Esophagus squamous epithelium (tissue), 5 donors: Measurements from ENCODE around the gene GCNT2. TPM values are rescaled to one million over a fixed set of nuclear protein-coding genes. Genes with fewer than 3 reads are reported as not detected.
"Not testable (repeated sequence)": the region's sequence is repeated elsewhere in the genome, so short reads cannot be mapped to it uniquely, and the experiment has no call there.

ENCODE experiments used
- DNase-seq: peaks from one replicate; lab custom pipeline; 2025; lab: John Stamatoyannopoulos, UW
- H3K27ac ChIP-seq, 4 donors: fragments of 200-600 bp; sonication (generic); one replicate each; pipeline ENCODE4 v1.5.1; 2016 to 2019; ENCODE audit warnings: mild to moderate bottlenecking in 1 of 4
- H3K27me3 ChIP-seq, 4 donors: fragments of 200-600 bp; sonication (generic); 1 replicate in 3 of 4; 2 replicates in 1 of 4; pipeline versions ENCODE4 v1.5.1 to v1.6.0; 2017 to 2021; ENCODE audit warnings: antibody characterized with exemption in 1 of 4
- H3K36me3 ChIP-seq, 3 donors: fragments of 200-600 bp; sonication (generic); one replicate each; pipeline ENCODE4 v1.5.1; 2016 to 2019
- H3K4me1 ChIP-seq, 3 donors: fragments of 200-600 bp; sonication (generic); one replicate each; pipeline ENCODE4 v1.5.1; 2017 to 2019
- H3K4me3 ChIP-seq, 4 donors: fragments of 200-600 bp; sonication (generic); 1 replicate in 3 of 4; 2 replicates in 1 of 4; pipeline ENCODE4 v1.5.1; 2016 to 2019; ENCODE audit warnings: mild to moderate bottlenecking in 2 of 4, moderate library complexity in 1 of 4
- H3K9me3 ChIP-seq, 3 donors: fragments of 200-600 bp; sonication (generic); one replicate each; pipeline ENCODE4 v1.5.1; 2016 to 2019
- CTCF ChIP-seq, 6 experiments: fragments of 450-650 bp in 4 of 6; fragments of 200-600 bp in 2 of 6; sonication (generic) in 2 of 6; IDR thresholded peaks; one replicate each; pipeline ENCODE4 v1.5.1; 2016 to 2019; ENCODE audit warnings: antibody characterized with exemption in 6 of 6, mild to moderate bottlenecking in 4 of 6, moderate library complexity in 4 of 6
- POLR2A ChIP-seq, 4 donors: fragments of 450-650 bp; IDR thresholded peaks; one replicate each; pipeline ENCODE4 v1.6.1; 2017; ENCODE audit warnings: antibody characterized with exemption in 4 of 4, mild to moderate bottlenecking in 4 of 4, moderate library complexity in 3 of 4
- WGBS, 2 donors: methylation state at CpG; one replicate each; pipeline ENCODE4 v1.1.5; 2018; 5-methylcytosine and 5-hydroxymethylcytosine counted together
- intact Hi-C: fragments of 100-400 bp; cut with DNase I; formaldehyde crosslinking; loops from one replicate; pipeline ENCODE4 v1.15.0; 2022
- total RNA-seq, 4 donors: library from RNA; depleted of rRNA; stranded (reverse); fragments of >200 nt; gene quantifications; one replicate each; pipeline ENCODE4 v1.1.0, GENCODE V29; 2016
- donor health status: DM: yes; HTN: yes; CAD: no.

GCNT2 gene
- total RNA-seq, 4 donors from 2014 or later, result 6.9 to 17.2 (median 8.9) TPM

GRCh38 chr6:10565913-10566312 is 44.8 kb downstream of the GCNT2 start:
- TF ChIP-seq CTCF (IDR thresholded peaks at IDR 0.05) (no peak), POLR2A (IDR thresholded peaks at IDR 0.05) (no peak)
- H3K9me3 ChIP-seq, result no peaks in the 10 kb centered on the region
- no peaks in the 10 kb centered on the region for H3K27me3 ChIP-seq
- peaks cover 0 to 5% (median 2%) of the 10 kb centered on the region in 3 donors for H3K4me1 ChIP-seq
- DNase-seq, result no peak
- no peak overlapping the region for H3K4me3 ChIP-seq
- WGBS, 2 donors, result 81 to 89% methylated on average over 9 of the region's 9 CpGs
- H3K27ac ChIP-seq, result no peak overlapping the region
- no peaks in the 10 kb centered on the region for H3K36me3 ChIP-seq
- intact Hi-C loops, result no loop called here

GRCh38 chr6:10567256-10568026 is 46.3 kb downstream of the GCNT2 start:
- H3K9me3 ChIP-seq, result no peaks in the 10 kb centered on the region
- H3K27ac ChIP-seq, result no peak overlapping the region
- DNase-seq, result no peak
- intact Hi-C loops, result no loop called here
- no peaks in the 10 kb centered on the region for H3K4me1 ChIP-seq
- no peaks in the 10 kb centered on the region for H3K27me3 ChIP-seq
- TF ChIP-seq POLR2A (IDR thresholded peaks at IDR 0.05) (no peak), CTCF (IDR thresholded peaks at IDR 0.05) (no peak)
- no peaks in the 10 kb centered on the region for H3K36me3 ChIP-seq
- H3K4me3 ChIP-seq, result no peak overlapping the region
- 76 to 91% methylated on average over 6 of the region's 6 CpGs for WGBS, 2 donors

GRCh38 chr6:10569392-10570127 is 48.4 kb downstream of the GCNT2 start:
- WGBS, 2 donors, result 83 to 86% methylated on average over 4 to 5 of the region's 5 CpGs
- DNase-seq, result no peak
- no peaks in the 10 kb centered on the region for H3K9me3 ChIP-seq
- intact Hi-C loops, result no loop called here
- no peaks in the 10 kb centered on the region for H3K27me3 ChIP-seq
- H3K4me1 ChIP-seq, result peaks cover 0 to 2% (median 0%) of the 10 kb centered on the region in 3 donors
- H3K27ac ChIP-seq, result peak overlapping the region in 2 of 4 donors; percentile 34 to 52
- H3K36me3 ChIP-seq, result no peaks in the 10 kb centered on the region
- TF ChIP-seq POLR2A (IDR thresholded peaks at IDR 0.05), result no peak
- TF ChIP-seq CTCF (IDR thresholded peaks at IDR 0.05), result no peak
- no peak overlapping the region for H3K4me3 ChIP-seq

- H3K36me3 ChIP-seq, DNase-seq, H3K4me3 ChIP-seq, H3K27ac ChIP-seq, H3K9me3 ChIP-seq, intact Hi-C loops, H3K27me3 ChIP-seq, H3K4me1 ChIP-seq: not testable (repeated sequence)
- 50 to 78% methylated on average over 1 to 5 of the region's 5 CpGs for WGBS, 2 donors
These were observed 54.4 kb downstream of the GCNT2 start for GRCh38 chr6:10575519-10575918.

GRCh38 chr6:10576226-10576625 is 55.1 kb downstream of the GCNT2 start:
- Histone ChIP-seq H3K9me3 (no peaks in the 10 kb centered on the region), H3K27ac (no peak overlapping the region), H3K4me1 (peaks cover 0 to 9% (median 0%) of the 10 kb centered on the region in 3 donors), H3K27me3 (no peaks in the 10 kb centered on the region), H3K4me3 (no peak overlapping the region), H3K36me3 (no peaks in the 10 kb centered on the region)
- 81 to 83% methylated on average over 4 of the region's 4 CpGs for WGBS, 2 donors
- no peak for DNase-seq
- intact Hi-C loops, result no loop called here
- TF ChIP-seq POLR2A (IDR thresholded peaks at IDR 0.05) (no peak), CTCF (IDR thresholded peaks at IDR 0.05) (no peak)
